Tongue (tissue), 3 donors: ENCODE data around the gene CCAR1. TPM values are rescaled to one million over a fixed set of nuclear protein-coding genes. Genes with fewer than 3 reads are reported as not detected.
"Not testable (repeated sequence)": the region's sequence is repeated elsewhere in the genome, so short reads cannot be mapped to it uniquely, and the experiment has no call there.

Experiments
- DNase-seq: peaks from one replicate; pipeline ENCODE4 v3.0.0-alpha.2; 2015
- small RNA-seq: library from RNA; depleted of rRNA; stranded (forward); fragments of <200 nt; gene quantifications from one replicate; pipeline ENCODE3, GENCODE V24; 2014; ENCODE audit warnings: low replicate concordance
- total RNA-seq: library from RNA; depleted of rRNA; stranded (reverse); fragments of >200 nt; gene quantifications from one replicate; pipeline ENCODE4 v1.2.3, GENCODE V29; 2014

Gene CCAR1
- total RNA-seq, 1 donor from 2014 or later = 45.5 TPM

DNA sequence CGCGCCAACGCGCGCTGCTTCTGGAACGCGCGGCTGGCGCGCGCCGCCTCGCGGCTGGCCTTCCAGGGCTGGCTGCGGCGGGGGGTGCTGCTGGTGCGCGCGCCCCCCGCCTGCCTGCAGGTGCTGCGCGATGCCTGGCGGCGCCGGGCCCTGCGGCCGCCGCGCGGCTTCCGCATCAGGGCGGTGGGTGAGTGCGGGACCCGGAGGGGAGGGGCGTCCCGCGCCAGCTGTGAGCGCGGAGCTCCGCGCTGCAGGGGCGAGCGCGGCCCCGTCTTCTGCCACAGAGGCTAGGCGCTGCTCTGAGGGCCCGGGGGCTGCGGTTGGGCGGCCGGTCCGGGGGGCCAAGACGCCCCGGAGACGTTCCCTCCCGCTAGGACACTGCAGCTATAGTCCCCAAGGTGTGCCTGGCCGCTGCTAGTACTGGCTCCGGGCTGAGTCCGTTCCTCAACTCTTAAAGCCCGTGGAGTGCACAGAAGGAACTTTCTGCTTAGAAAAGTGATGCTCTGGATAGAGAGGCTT lies 107.1 kb downstream of the CCAR1 start:
- DNase-seq = peak; percentile 14

DNA sequence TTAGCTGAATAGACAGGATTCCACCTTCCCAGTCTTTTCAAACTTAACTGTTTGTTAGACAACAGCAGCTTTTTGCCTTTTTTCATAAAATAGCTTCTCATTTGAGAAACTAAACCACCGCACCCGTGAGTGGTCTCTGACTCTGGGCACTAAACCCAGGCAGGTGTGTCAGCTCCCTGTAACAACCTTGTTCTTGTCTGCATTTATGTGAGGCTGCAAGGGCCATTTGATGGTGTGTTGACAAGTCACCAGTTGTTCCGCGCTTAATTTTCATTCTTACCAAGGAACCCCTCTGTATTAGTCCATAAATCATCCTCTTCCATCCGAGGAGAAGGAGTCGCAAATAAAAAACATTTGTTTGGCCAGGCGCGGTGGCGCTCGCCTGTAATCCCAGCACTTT lies 107.8 kb downstream of the CCAR1 start:
- DNase-seq = no peak

DNA sequence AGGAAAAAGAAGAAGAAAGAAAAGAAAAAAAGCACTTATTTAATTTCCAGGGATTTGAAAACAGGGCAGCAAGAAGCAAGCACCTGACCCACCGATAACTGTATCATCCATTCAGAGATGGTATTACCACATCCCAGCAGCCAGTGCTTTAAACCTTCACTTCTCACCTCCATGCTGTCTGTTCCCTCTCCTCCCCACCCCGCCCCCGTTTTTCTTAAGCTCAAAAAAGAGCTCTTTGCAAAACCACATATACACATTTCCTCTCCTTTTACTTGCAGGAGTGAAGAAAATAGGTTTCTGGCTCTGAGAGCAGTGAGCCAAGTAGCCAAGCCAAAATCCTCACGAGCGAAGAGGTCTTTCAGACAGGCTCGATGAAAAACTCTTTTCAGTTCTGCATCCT lies 108.5 kb downstream of the CCAR1 start:
- DNase-seq = no peak

DNA sequence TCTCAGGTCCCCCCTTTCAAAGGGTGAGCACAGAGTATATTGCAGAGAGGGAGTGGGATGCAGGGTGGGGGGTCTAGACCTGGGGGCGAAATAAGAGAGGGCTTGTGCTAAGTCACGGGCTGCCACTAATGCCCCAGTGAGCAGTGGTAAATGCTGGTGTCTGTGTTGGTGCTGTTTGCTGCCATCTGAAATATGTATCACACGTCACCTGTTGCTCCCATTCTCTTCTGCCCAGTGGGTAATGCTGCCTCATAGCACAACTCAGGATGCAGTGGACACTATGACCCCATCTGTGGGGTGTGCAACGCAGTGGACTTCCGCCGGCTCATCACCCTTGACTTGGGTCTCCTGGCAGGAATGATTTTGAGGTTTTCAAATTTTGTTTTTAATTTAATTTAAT lies 108.9 kb downstream of the CCAR1 start:
- DNase-seq = no peak

DNA sequence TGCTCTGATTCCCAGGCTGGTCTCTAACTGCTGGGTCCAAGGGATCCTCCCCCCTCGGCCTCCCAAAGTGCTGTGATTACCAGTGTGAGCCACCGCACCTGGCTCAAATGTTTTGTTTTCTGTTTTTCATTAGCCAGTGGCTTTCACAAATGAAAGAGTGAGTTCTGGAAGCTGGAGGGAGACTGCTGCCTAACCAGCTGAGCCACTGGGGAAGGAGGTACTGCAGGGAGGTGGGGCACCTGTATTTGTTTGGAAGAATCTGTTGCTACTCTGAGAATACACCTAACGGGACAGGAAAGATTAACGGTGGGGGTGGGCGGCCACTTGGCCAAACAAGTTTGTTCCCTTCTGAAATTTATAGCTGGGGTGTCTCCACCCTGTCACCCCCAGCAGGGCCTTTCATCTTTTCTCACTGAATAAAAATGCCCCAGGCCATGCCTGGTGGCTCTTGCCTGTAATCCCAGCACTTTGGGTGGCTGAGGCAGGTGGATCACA lies 111.0 kb downstream of the CCAR1 start:
- no peak for DNase-seq

- no peak for DNase-seq
Observed at GRCh38 chr10:68832601-68833000, 111.6 kb downstream of the CCAR1 start.

DNA sequence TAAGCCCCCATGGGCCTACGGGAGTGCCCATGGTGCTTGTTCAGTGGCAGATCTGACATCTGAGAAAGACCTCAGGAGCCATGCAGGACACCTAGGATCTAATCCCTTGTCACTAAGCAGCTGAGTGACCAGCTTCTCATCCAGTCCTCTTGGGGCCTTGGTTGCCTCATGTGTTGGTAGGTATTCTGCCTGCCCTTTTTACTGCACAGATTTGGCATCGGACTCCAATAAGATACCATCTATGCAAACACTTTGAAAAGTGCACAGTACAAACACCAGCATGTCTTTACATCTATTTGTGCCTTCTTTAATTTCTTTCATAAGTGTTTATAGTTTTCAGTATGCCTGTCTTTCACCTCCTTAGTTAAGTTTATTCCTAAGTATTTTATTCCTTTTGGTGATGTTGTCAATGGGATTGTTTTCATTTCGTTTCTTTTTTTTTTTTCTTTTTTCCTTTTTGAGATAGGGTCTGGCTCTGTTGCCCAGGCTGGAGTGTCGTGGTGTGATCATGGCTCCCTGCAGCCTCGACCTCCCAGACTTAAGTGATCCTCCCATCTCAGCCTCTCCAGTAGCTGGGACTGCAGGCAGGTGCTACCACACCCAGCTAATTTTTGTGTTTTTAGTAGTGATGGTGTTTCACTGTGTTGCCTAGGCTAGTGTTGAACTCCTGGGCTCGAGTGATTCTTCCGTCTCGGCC lies 116.7 kb downstream of the CCAR1 start:
- DNase-seq = no peak

- not testable (repeated sequence) for DNase-seq
Observed at GRCh38 chr10:68840650-68841049, 119.6 kb downstream of the CCAR1 start.

Small RNA genes lying within 50 kb of the gene (small RNA-seq; reads per million reads assigned to genes)
- not detected for gene MIR1254-1
- not detected for gene RF00019

Other genes with a start within 250 kb of the CCAR1 start
- gene DNA2, start 249.3 kb upstream of the CCAR1 start, total RNA-seq = 12.0 TPM
- 10.9 TPM for gene SLC25A16, start 193.7 kb upstream of the CCAR1 start, total RNA-seq
- 25.8 TPM for gene TET1, start 160.9 kb upstream of the CCAR1 start, total RNA-seq
- gene STOX1, start 106.3 kb downstream of the CCAR1 start, total RNA-seq = 5.0 TPM
- 47.7 TPM for gene DDX50, start 180.1 kb downstream of the CCAR1 start, total RNA-seq
- gene DDX21, start 234.9 kb downstream of the CCAR1 start, total RNA-seq = 47.5 TPM